Activated naive CD8-positive, alpha-beta T cell treated with anti-CD3 and anti-CD28 coated beads, Interleukin-2, amount 10 ng/mL, durations not matched to agents 7 days and 5 days (primary cell): ENCODE results near the gene ATRIP. TPM values are rescaled to one million over a fixed set of nuclear protein-coding genes. Genes with fewer than 3 reads are reported as not detected.
A peak's percentile ranks its signal among the peaks of the same experiment; 100 is the strongest.

Experiments
- ATAC-seq: fragments of 150-1000 bp; cut with Tn5 transposase; one replicate; pipeline ENCODE4 v1.10.0; 2021; ENCODE audit warnings: low read depth, moderate library complexity
- POLR2A ChIA-PET: fragments of 350-600 bp; sonication (Branson Sonifier 250); formaldehyde crosslinking; loops from one replicate; lab custom pipeline; 2021; ENCODE audit warnings: antibody characterized with exemption; lab: Charles Lee
- DNase-seq: peaks from one replicate; pipeline ENCODE4 v3.0.0; 2021
- H3K27ac Mint-ChIP-seq: one replicate; pipeline ENCODE4 v1.8.0; 2022; ENCODE audit warnings: mild to moderate bottlenecking, mixed read lengths
- H3K27me3 Mint-ChIP-seq: one replicate; pipeline ENCODE4 v1.8.0; 2022; ENCODE audit warnings: mild to moderate bottlenecking, moderate library complexity, mixed read lengths
- H3K36me3 Mint-ChIP-seq: one replicate; pipeline ENCODE4 v1.8.0; 2021; ENCODE audit warnings: mild to moderate bottlenecking, mixed read lengths
- H3K4me1 Mint-ChIP-seq: one replicate; pipeline ENCODE4 v1.8.0; 2021; ENCODE audit warnings: mixed read lengths
- H3K4me3 Mint-ChIP-seq: one replicate; pipeline ENCODE4 v1.8.0; 2022; ENCODE audit warnings: mild to moderate bottlenecking, moderate library complexity, mixed read lengths
- H3K9me3 Mint-ChIP-seq: one replicate; pipeline ENCODE4 v1.8.0; 2021; ENCODE audit warnings: mixed read lengths
- total RNA-seq, 2 experiments: library from RNA; stranded (reverse); gene quantifications; one replicate each; pipeline ENCODE4 v1.2.3, GENCODE V29; 2021

Gene ATRIP
- total RNA-seq, 2 experiments from 2014 or later: 17.0 to 19.9 TPM

GRCh38 chr3:48405343-48405881, 41.1 kb upstream of the ATRIP start:
- Mint-ChIP-seq H3K27ac (no peak overlapping the region), H3K4me3 (no peak overlapping the region), H3K9me3 (no peaks in the 10 kb centered on the region), H3K27me3 (no peaks in the 10 kb centered on the region), H3K4me1 (peaks cover 1% of the 10 kb centered on the region), H3K36me3 (no peaks in the 10 kb centered on the region)
- DNase-seq: no peak
- no peak for ATAC-seq
- POLR2A ChIA-PET: no interaction called here

- Mint-ChIP-seq H3K36me3 (no peaks in the 10 kb centered on the region), H3K4me3 (no peak overlapping the region), H3K4me1 (peaks cover under 1% of the 10 kb centered on the region), H3K27ac (no peak overlapping the region), H3K27me3 (no peaks in the 10 kb centered on the region), H3K9me3 (no peaks in the 10 kb centered on the region)
- POLR2A ChIA-PET: no interaction called here
- DNase-seq: no peak
- no peak for ATAC-seq
These were observed 40.6 kb upstream of the ATRIP start for GRCh38 chr3:48405971-48406370.

- H3K36me3 Mint-ChIP-seq: no peaks in the 10 kb centered on the region
- no peak for ATAC-seq
- POLR2A ChIA-PET: no interaction called here
- no peaks in the 10 kb centered on the region for H3K4me1 Mint-ChIP-seq
- no peak for DNase-seq
- no peak overlapping the region for H3K4me3 Mint-ChIP-seq
- H3K27me3 Mint-ChIP-seq: no peaks in the 10 kb centered on the region
- no peak overlapping the region for H3K27ac Mint-ChIP-seq
- H3K9me3 Mint-ChIP-seq: no peaks in the 10 kb centered on the region
These were observed 39.8 kb upstream of the ATRIP start for GRCh38 chr3:48406443-48407431.

GRCh38 chr3:48407542-48408099, 38.9 kb upstream of the ATRIP start:
- Mint-ChIP-seq H3K27me3 (no peaks in the 10 kb centered on the region), H3K9me3 (no peaks in the 10 kb centered on the region), H3K27ac (no peak overlapping the region), H3K4me3 (no peak overlapping the region), H3K4me1 (no peaks in the 10 kb centered on the region), H3K36me3 (no peaks in the 10 kb centered on the region)
- no peak for DNase-seq
- POLR2A ChIA-PET: no interaction called here
- no peak for ATAC-seq

- Mint-ChIP-seq H3K4me1 (no peaks in the 10 kb centered on the region), H3K27me3 (no peaks in the 10 kb centered on the region), H3K9me3 (no peaks in the 10 kb centered on the region), H3K27ac (no peak overlapping the region), H3K4me3 (no peak overlapping the region), H3K36me3 (no peaks in the 10 kb centered on the region)
- DNase-seq: peak; percentile 22
- no peak for ATAC-seq
- POLR2A ChIA-PET: no interaction called here
These were observed 37.7 kb upstream of the ATRIP start for GRCh38 chr3:48408823-48409281.

DNA sequence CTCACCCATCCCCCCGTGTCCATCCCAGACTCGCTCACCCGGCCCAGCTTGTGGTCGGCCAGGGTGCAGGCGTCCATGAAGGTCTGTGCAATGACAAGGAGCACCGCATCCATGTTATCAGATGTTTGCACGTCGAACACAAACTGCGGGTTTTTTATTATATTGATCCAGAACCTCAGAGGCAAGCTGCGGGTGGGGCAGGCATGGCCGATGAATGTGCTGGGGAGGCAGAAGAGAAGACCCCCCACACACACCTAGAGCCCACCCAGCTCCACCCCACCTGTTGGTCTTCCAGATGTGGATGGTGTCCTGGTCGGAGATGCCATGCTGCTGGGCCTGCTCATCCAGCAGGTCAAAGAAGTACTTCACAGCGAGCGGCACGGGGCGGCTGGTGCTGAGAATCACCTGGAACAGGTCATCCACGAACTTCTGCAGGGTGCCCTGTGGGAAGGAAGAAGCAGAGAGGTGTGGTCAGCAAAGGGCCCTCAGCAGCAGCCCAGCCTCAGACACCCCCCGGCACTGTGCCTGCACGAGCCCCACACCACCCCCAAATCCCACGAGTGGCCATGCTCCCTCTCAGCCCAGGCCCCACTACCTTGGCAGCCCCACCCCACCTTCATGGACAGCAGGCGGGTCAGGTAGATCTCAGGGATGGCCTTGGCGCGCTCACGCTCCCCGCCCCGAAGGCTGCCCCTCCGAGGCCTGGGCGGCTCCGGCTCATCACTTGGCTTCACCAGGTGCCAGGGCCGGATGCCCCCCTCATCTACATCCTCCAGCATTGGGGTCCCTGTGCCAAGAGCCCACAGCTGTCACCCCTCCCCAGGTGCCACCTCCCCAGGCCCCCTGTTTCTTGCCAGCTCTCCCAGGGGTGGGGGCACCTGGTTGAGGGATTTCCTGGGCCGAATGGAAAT, 37.0 kb upstream of the ATRIP start:
- no peak overlapping the region for H3K27ac Mint-ChIP-seq
- POLR2A ChIA-PET: no interaction called here
- H3K9me3 Mint-ChIP-seq: no peaks in the 10 kb centered on the region
- no peaks in the 10 kb centered on the region for H3K27me3 Mint-ChIP-seq
- no peak for ATAC-seq
- peak; percentile 25 for DNase-seq
- H3K4me3 Mint-ChIP-seq: no peak overlapping the region
- no peaks in the 10 kb centered on the region for H3K36me3 Mint-ChIP-seq
- no peaks in the 10 kb centered on the region for H3K4me1 Mint-ChIP-seq

DNA sequence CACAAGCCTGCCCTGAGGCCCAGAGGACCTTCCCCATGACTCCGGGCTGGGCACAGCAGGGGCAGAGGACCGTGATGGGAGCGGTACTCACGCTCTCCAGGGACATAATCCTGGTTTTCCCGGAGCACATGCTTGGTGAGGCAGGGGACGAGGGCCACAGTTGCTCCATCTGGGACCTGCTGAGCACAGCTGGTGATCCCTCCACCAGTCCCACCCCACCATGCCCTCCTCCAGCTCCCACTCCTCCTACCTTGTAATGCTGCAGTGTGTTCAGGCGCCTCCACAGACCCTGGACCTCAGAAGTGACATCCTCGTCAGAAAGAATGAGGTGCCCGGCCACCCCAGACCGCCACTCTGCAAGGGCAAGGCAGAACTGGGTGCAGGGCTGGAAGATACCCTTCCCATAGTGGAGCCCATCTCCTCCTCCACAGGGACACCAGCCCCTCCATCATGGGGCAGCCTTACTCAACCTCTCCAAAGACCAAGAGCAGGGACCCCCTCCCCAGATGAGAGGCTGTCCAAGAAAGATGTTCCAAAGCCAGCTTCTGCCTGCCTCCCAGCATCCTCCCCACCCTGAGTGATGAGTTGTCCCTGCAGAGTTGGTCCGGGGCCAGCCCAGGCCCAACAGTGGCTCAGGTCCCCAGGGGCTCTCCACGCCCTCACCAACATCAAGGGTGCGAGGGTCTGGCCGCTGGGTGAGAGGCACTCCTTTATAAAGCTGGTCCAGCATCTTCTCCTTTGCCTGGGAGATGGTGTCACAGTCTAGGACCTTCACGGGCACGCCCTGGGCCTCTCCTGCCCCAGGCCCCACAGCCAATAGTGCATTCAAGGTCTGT, 36.1 kb upstream of the ATRIP start:
- Mint-ChIP-seq H3K27me3 (no peaks in the 10 kb centered on the region), H3K4me1 (no peaks in the 10 kb centered on the region), H3K4me3 (no peak overlapping the region), H3K36me3 (no peaks in the 10 kb centered on the region), H3K9me3 (no peaks in the 10 kb centered on the region), H3K27ac (no peak overlapping the region)
- DNase-seq: peak; percentile 14
- POLR2A ChIA-PET: no interaction called here
- no peak for ATAC-seq

GRCh38 chr3:48411041-48411588, 35.4 kb upstream of the ATRIP start:
- Mint-ChIP-seq H3K9me3 (no peaks in the 10 kb centered on the region), H3K36me3 (no peaks in the 10 kb centered on the region), H3K27me3 (no peaks in the 10 kb centered on the region), H3K4me3 (no peak overlapping the region), H3K4me1 (no peaks in the 10 kb centered on the region), H3K27ac (no peak overlapping the region)
- DNase-seq: peak; percentile 14
- no peak for ATAC-seq
- POLR2A ChIA-PET: no interaction called here

DNA sequence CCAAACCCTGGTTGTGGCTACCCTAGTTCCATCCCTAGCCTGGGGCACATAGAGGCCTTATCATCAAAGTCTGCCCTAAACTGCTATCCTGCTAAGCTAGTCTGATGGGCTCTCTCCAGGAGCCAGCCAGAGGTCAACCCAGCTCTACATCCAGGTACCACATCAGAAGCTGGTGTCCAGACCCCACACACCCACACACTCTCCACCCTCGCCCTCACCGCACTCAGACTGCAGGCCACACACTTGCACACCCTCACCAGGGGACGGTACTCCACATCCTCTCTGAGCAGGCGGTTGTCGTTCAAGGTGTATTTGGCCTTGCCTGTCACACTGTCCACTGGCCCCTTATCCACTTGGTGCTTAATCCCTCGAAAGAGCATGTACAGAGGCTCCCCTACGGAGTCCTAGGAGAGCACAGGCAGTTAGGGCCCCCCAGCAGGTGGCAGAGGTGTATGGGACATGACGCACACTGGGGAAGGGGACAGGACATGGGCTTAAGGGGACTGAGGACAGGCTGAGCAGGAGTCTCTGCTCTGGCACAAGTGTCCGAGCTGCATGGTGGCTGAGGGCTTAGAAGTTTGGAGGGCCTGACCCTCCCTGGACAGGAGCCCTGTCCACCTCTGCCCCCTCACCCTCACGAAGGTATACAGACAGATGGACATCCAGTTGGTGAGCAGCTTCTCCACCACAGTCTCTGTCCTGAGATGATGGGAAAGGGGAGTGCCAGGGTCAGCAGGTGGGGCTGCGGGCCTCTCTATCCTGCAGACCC, 34.7 kb upstream of the ATRIP start:
- DNase-seq (peak; percentile 26), ATAC-seq (no peak)
- Mint-ChIP-seq H3K4me1 (no peaks in the 10 kb centered on the region), H3K9me3 (no peaks in the 10 kb centered on the region), H3K27ac (peak overlapping the region; percentile 15), H3K4me3 (no peak overlapping the region), H3K27me3 (no peaks in the 10 kb centered on the region), H3K36me3 (no peaks in the 10 kb centered on the region)
- POLR2A ChIA-PET: interaction anchor here (1.1 kb wide), 1 partner anchor 35 kb away, joined by 4 read pairs; the partner anchor contains the start of gene ATRIP

- Mint-ChIP-seq H3K4me1 (no peaks in the 10 kb centered on the region), H3K27ac (no peak overlapping the region), H3K9me3 (no peaks in the 10 kb centered on the region), H3K27me3 (no peaks in the 10 kb centered on the region), H3K36me3 (no peaks in the 10 kb centered on the region), H3K4me3 (no peak overlapping the region)
- no peak for ATAC-seq
- DNase-seq: no peak
- POLR2A ChIA-PET: interaction anchor here (1.1 kb wide), 1 partner anchor 34 kb away, joined by 4 read pairs; the partner anchor contains the start of gene ATRIP
These were observed 34.0 kb upstream of the ATRIP start for GRCh38 chr3:48412375-48413001.

- no peak overlapping the region for H3K4me3 Mint-ChIP-seq
- POLR2A ChIA-PET: interaction anchor here (1.1 kb wide), 1 partner anchor 34 kb away, joined by 4 read pairs; the partner anchor contains the start of gene ATRIP
- no peaks in the 10 kb centered on the region for H3K27me3 Mint-ChIP-seq
- no peaks in the 10 kb centered on the region for H3K4me1 Mint-ChIP-seq
- H3K9me3 Mint-ChIP-seq: no peaks in the 10 kb centered on the region
- no peaks in the 10 kb centered on the region for H3K36me3 Mint-ChIP-seq
- DNase-seq (no peak), ATAC-seq (no peak)
- H3K27ac Mint-ChIP-seq: no peak overlapping the region
These were observed 33.5 kb upstream of the ATRIP start for GRCh38 chr3:48413086-48413485.
